Naive B cell (primary cell): ENCODE measurements around the gene PIGN. TPM values are rescaled to one million over a fixed set of nuclear protein-coding genes. Genes with fewer than 3 reads are reported as not detected.

Source experiments
- ATAC-seq, 2 donors: fragments of 150-1000 bp; cut with Tn5 transposase; 2 replicates each; pipeline ENCODE4 v1.10.0; 2021; ENCODE audit warnings: low read depth in 2 of 2, mild to moderate bottlenecking in 2 of 2, moderate library complexity in 2 of 2
- DNase-seq: peaks from one replicate; pipeline ENCODE4 v3.0.0; 2022
- H3K27ac Mint-ChIP-seq, 6 donors: one replicate each; pipeline ENCODE4 v1.8.0; 2020 to 2022; ENCODE audit warnings: mild to moderate bottlenecking in 6 of 6, mixed read lengths in 6 of 6, moderate library complexity in 5 of 6, inconsistent platforms in 2 of 6
- H3K27me3 Mint-ChIP-seq, 3 donors: one replicate each; pipeline ENCODE4 v1.8.0; 2021 to 2022; ENCODE audit warnings: mixed read lengths in 3 of 3, mild to moderate bottlenecking in 1 of 3
- H3K36me3 Mint-ChIP-seq, 2 donors: one replicate each; pipeline ENCODE4 v1.8.0; 2020 to 2022; ENCODE audit warnings: mixed read lengths in 2 of 2, inconsistent platforms in 1 of 2, mild to moderate bottlenecking in 1 of 2
- H3K4me1 Mint-ChIP-seq, 3 donors: one replicate each; pipeline ENCODE4 v1.8.0; 2020 to 2022; ENCODE audit warnings: mixed read lengths in 3 of 3, inconsistent platforms in 1 of 3, mild to moderate bottlenecking in 1 of 3, moderate library complexity in 1 of 3
- H3K4me3 Mint-ChIP-seq, 8 donors: one replicate each; pipeline ENCODE4 v1.8.0; 2020 to 2022; ENCODE audit warnings: mild to moderate bottlenecking in 8 of 8, mixed read lengths in 8 of 8, moderate library complexity in 8 of 8, inconsistent platforms in 2 of 8
- H3K9me3 Mint-ChIP-seq, 7 donors: one replicate each; pipeline ENCODE4 v1.8.0; 2020 to 2022; ENCODE audit warnings: mixed read lengths in 7 of 7, mild to moderate bottlenecking in 5 of 7, inconsistent platforms in 2 of 7, moderate library complexity in 1 of 7
- polyA plus RNA-seq, 6 donors: library from polyadenylated mRNA; unstranded; fragments of 300-500 nt; fragmentation: Illumina TruSeq; gene quantifications; one replicate each; pipeline ENCODE4 v1.2.3, GENCODE V29; 2021; ENCODE audit warnings: low read depth in 6 of 6

PIGN gene
- polyA plus RNA-seq, 6 donors from 2014 or later, result 6.4 to 18.5 (median 14.7) TPM

- Mint-ChIP-seq H3K4me1 (no peaks in the 10 kb centered on the region), H3K9me3 (no peaks in the 10 kb centered on the region), H3K36me3 (peaks cover 20 to 36% of the 10 kb centered on the region in 2 donors), H3K27ac (no peak overlapping the region), H3K27me3 (no peaks in the 10 kb centered on the region), H3K4me3 (no peak overlapping the region)
- ATAC-seq, result no peak
- no peak for DNase-seq
These were observed 98.7 kb downstream of the PIGN start for GRCh38 chr18:62088156-62088555.

DNA sequence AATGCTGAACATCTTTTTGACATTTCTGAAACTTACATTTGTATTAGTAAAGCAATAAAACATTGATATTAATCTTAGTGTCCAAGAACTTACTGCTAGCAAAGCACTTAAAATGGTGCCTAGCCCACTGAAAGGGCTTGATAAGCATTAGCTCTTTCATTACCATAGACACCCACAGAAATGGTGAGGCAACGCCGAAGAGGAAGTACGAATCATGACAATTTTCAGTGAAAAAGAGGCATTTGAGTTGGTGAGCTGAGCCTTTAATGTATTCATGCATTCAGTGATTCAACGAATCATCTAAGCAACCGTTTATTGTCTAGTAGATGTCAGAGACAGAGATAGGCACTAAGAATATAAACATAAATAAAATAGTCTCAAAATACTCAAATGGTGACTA, 101.1 kb downstream of the PIGN start:
- Mint-ChIP-seq H3K27me3 (no peaks in the 10 kb centered on the region), H3K9me3 (no peaks in the 10 kb centered on the region), H3K4me3 (no peak overlapping the region), H3K27ac (no peak overlapping the region), H3K4me1 (no peaks in the 10 kb centered on the region), H3K36me3 (peaks cover 20 to 32% of the 10 kb centered on the region in 2 donors)
- no peak for ATAC-seq
- no peak for DNase-seq

- DNase-seq (no peak), ATAC-seq (no peak)
- Mint-ChIP-seq H3K27me3 (no peaks in the 10 kb centered on the region), H3K4me1 (no peaks in the 10 kb centered on the region), H3K9me3 (no peaks in the 10 kb centered on the region), H3K27ac (no peak overlapping the region), H3K4me3 (no peak overlapping the region), H3K36me3 (peaks cover 6 to 26% of the 10 kb centered on the region in 2 donors)
These were observed 105.0 kb downstream of the PIGN start for GRCh38 chr18:62081761-62082294.

DNA sequence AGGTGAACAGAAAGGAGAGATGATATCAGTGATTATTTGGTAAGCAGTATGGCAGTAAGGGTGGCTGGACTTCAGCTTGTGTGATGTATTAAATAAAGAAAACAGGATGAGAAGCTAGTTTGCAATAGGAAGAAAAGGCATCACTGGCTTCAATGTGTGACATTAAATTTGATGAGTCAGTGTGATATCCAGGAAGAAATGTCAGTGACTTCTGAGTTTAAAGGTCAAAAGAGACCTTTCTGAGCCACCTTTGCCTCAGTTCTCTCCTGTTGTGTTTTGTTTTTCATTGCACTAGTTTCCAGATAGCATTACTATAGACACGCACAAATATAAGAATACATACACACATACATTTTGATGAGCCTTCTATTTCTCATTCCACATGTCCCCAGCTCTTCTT, 105.6 kb downstream of the PIGN start:
- H3K4me3 Mint-ChIP-seq, result no peak overlapping the region
- no peaks in the 10 kb centered on the region for H3K4me1 Mint-ChIP-seq
- H3K9me3 Mint-ChIP-seq, result no peaks in the 10 kb centered on the region
- no peak overlapping the region for H3K27ac Mint-ChIP-seq
- ATAC-seq (no peak), DNase-seq (no peak)
- H3K36me3 Mint-ChIP-seq, result peaks cover under 1 to 21% of the 10 kb centered on the region in 2 donors
- no peaks in the 10 kb centered on the region for H3K27me3 Mint-ChIP-seq

- no peaks in the 10 kb centered on the region for H3K4me1 Mint-ChIP-seq
These were observed 106.5 kb downstream of the PIGN start for GRCh38 chr18:62080172-62080900.

DNA sequence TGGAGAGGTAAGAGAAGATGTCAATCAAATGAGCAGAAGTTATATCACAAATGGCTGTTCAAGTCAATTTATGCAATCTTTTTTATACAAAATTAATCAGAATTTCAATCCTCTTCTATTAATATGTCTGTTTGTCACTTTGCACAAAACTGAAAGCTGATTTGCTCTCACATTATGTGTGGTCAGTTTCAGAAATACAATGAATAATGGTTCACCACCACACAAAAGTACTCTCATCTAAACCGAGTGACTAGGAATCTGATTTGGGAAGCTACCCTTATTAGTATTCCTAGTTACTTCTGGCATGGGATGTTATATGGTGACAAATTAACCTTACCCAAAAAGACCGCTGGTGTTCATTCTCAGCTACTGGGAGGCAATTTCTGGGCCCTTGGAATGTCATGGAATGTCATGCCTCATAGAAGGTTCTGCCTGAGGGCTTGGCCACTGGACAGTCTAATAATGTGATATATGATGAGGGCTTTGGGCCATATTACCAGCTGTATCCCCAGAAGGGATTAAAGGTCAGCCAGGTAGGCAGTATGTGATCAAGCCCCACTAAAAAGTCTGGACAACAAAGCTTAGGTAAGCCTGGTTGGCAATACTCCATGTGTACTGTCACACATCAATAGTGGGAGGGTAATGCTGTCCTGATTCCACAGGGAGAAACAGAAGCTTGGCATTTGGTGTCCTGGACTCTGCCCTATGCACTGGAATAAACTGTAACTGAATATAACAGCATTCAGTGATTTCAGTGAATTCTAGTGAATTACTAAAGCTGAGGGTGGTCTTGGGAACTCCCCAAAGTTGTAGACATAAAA, 113.2 kb downstream of the PIGN start:
- H3K36me3 Mint-ChIP-seq, result peaks cover 12 to 14% of the 10 kb centered on the region in 2 donors
- H3K9me3 Mint-ChIP-seq, result peaks cover 0 to 2% (median 0%) of the 10 kb centered on the region in 7 donors
- no peaks in the 10 kb centered on the region for H3K4me1 Mint-ChIP-seq
- DNase-seq (no peak), ATAC-seq (no peak)
- H3K4me3 Mint-ChIP-seq, result no peak overlapping the region
- H3K27ac Mint-ChIP-seq, result no peak overlapping the region
- H3K27me3 Mint-ChIP-seq, result no peaks in the 10 kb centered on the region

More at GRCh38 chr18:62080172-62080900, 106.5 kb downstream of the PIGN start:
- H3K4me3 Mint-ChIP-seq, result no peak overlapping the region
- no peaks in the 10 kb centered on the region for H3K27me3 Mint-ChIP-seq
- ATAC-seq (no peak), DNase-seq (no peak)
- no peaks in the 10 kb centered on the region for H3K9me3 Mint-ChIP-seq
- peak overlapping the region in 2 of 6 donors; percentile 29 to 53 for H3K27ac Mint-ChIP-seq
- peaks cover 0 to 13% of the 10 kb centered on the region in 2 donors for H3K36me3 Mint-ChIP-seq

DNA sequence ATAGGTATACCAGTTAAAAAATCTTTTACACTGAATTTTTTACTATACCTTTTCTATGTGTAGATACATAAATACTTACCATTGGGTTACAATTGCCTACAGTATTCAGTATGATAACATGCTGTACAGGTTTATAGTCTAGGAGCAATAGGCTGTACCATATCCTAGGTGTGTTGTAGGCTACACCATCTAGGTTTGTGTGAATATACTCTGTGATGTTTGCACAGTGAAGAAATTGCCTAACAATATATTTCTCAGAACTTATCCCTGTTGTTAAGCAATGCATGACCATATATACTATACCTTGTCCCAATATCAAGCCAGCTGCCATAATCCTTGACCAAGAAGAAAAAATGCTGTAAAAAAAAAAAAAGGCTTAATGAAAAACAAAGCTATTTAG, 114.5 kb downstream of the PIGN start:
- ATAC-seq, result no peak
- Mint-ChIP-seq H3K27ac (no peak overlapping the region), H3K4me3 (no peak overlapping the region), H3K4me1 (no peaks in the 10 kb centered on the region), H3K36me3 (peaks cover 17 to 24% of the 10 kb centered on the region in 2 donors), H3K27me3 (no peaks in the 10 kb centered on the region), H3K9me3 (peaks cover 0 to 6% (median 0%) of the 10 kb centered on the region in 7 donors)
- no peak for DNase-seq

DNA sequence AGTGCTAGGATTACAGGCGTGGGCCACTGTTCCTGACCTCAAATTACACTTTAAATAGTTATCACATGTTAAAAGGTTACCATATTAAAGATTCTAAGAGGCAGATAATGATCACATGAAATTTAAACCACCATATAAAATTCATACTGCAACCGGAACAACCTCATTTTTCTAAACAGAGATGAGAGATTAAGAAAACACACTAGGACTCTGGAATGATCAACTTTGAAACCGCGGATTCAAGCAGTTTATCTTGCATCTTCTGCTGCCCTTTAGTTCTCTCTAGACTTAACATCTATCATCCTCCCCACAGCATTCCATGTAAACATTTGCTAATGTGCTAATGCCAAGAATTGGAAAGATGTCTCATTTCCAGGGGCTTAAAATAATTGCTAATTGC, 115.8 kb downstream of the PIGN start:
- Mint-ChIP-seq H3K4me3 (no peak overlapping the region), H3K4me1 (no peaks in the 10 kb centered on the region), H3K9me3 (peaks cover 0 to 6% (median 0%) of the 10 kb centered on the region in 7 donors), H3K27ac (no peak overlapping the region), H3K36me3 (peaks cover 17 to 30% of the 10 kb centered on the region in 2 donors), H3K27me3 (no peaks in the 10 kb centered on the region)
- DNase-seq, result no peak
- ATAC-seq, result no peak

GRCh38 chr18:62070302-62070701, 116.6 kb downstream of the PIGN start:
- Mint-ChIP-seq H3K27ac (no peak overlapping the region), H3K27me3 (no peaks in the 10 kb centered on the region), H3K36me3 (peaks cover 19 to 30% of the 10 kb centered on the region in 2 donors), H3K4me3 (no peak overlapping the region), H3K4me1 (no peaks in the 10 kb centered on the region), H3K9me3 (peaks cover 0 to 6% (median 0%) of the 10 kb centered on the region in 7 donors)
- DNase-seq, result no peak
- ATAC-seq, result no peak

DNA sequence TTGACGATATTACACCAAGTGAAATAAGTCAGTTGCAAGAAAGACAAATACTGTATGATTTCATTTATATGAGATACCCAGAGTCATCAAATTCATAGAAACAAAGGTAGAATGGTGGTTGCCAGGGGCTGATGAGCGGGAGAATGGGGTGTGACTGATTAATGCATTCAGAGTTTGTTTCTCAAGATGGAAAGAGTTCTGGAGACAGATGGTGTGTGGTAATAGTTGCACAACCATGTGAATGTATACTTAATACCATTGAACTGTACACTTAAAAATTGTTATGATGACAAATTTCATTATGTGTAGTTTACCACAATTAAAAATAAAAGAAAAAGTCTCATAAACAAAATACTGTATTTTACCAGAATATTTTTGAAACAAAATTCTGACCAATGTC, 117.3 kb downstream of the PIGN start:
- H3K27me3 Mint-ChIP-seq, result no peaks in the 10 kb centered on the region
- no peak overlapping the region for H3K4me3 Mint-ChIP-seq
- peaks cover 0 to 6% (median 0%) of the 10 kb centered on the region in 7 donors for H3K9me3 Mint-ChIP-seq
- no peaks in the 10 kb centered on the region for H3K4me1 Mint-ChIP-seq
- DNase-seq (no peak), ATAC-seq (no peak)
- peaks cover 27 to 37% of the 10 kb centered on the region in 2 donors for H3K36me3 Mint-ChIP-seq
- H3K27ac Mint-ChIP-seq, result no peak overlapping the region

DNA sequence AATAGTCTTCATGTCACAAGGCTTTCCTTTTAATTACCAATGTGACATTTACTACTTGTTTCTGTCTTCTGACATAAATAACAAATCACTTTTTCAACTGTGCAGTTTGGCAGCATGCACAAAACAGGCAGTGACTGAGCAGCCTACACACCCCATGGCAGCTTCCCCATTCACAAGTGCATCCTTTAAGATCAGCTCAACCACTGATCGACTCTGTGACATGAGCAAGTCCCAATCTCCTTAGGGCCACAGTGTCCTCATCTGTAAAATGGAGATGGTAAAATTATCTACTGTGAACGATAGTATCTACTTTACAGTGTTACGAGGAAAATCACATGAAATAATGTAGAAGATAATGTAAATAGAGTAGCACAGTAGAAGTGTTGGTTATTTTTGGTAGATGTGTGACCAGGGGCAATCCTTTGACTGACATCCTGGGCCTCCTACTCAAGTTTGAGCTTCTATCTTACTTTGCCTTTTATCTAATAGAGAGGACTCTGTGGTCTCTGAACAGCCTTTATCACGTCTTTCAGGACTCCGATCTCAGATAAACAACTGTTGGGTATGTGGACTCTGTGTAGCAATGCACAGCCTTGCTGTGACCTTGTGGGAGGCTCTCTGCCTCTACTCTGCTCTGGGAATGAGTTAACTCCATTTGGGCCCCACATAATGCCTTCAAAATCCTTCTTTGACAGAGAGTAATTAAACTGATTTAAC, 120.6 kb downstream of the PIGN start:
- Mint-ChIP-seq H3K27ac (no peak overlapping the region), H3K9me3 (peaks cover 0 to 6% (median 0%) of the 10 kb centered on the region in 7 donors), H3K4me1 (no peaks in the 10 kb centered on the region), H3K36me3 (peaks cover 19 to 44% of the 10 kb centered on the region in 2 donors), H3K27me3 (no peaks in the 10 kb centered on the region), H3K4me3 (no peak overlapping the region)
- no peak for DNase-seq
- no peak for ATAC-seq

DNA sequence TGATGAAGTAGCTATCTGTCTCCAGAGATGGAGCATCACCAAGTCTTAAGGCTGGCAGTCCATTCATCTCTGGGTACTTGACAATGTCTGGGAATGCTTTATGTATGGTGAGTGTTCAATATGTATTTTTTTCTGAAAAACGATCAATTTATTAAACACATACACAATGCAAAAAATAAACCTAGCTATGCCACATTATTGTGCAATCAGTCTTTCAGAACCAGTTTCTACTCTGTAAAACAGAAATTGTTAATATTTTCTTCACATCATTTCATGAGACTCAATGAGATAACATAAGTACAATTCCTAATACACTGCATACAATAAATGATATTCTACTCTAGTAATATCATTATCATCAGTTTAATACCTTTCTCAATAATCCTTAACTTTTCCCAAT, 122.5 kb downstream of the PIGN start:
- peaks cover 0 to 6% (median 0%) of the 10 kb centered on the region in 7 donors for H3K9me3 Mint-ChIP-seq
- no peak for ATAC-seq
- no peaks in the 10 kb centered on the region for H3K27me3 Mint-ChIP-seq
- no peak for DNase-seq
- peaks cover 19 to 43% of the 10 kb centered on the region in 2 donors for H3K36me3 Mint-ChIP-seq
- H3K27ac Mint-ChIP-seq, result no peak overlapping the region
- H3K4me1 Mint-ChIP-seq, result no peaks in the 10 kb centered on the region
- H3K4me3 Mint-ChIP-seq, result no peak overlapping the region

DNA sequence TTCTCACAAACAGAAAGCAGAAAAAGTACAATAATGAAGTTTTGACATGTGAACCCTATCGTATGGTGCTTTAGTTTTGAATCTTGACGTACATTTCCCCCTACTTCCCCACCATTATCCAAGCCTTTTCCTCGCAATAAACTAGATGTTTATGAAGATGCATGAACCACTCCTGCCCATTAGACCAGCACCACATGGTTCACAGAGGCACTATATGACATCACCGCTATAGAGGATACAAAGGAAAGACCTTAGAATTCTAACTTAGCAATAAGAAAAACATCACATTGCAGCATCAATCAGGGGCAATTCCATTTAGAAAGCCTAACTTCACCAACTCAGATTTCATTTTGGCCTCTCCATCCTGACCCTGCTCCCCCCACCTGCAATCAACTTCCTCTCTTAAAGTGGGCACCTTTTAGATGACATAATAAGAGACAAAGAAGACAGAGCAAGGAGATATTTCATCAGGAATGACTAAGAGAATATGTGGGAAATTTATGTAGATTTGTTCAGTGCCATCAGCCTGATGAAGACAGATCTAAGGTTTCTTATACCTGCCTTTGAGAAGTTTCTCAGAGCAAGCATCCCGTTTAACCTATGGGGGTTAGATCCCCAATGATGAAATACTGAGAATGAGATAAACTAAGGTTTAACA, 124.9 kb downstream of the PIGN start:
- no peak for DNase-seq
- no peak for ATAC-seq
- Mint-ChIP-seq H3K9me3 (peaks cover 0 to 21% (median 3%) of the 10 kb centered on the region in 7 donors), H3K4me3 (no peak overlapping the region), H3K27ac (no peak overlapping the region), H3K27me3 (no peaks in the 10 kb centered on the region), H3K4me1 (no peaks in the 10 kb centered on the region), H3K36me3 (peaks cover 24 to 39% of the 10 kb centered on the region in 2 donors)
